ENCODE results near the gene GDPD2.

GRCh38 chrX:70445951-70446350 is 22.8 kb downstream of the GDPD2 start:
- TF ChIP-seq, protein P1, sequence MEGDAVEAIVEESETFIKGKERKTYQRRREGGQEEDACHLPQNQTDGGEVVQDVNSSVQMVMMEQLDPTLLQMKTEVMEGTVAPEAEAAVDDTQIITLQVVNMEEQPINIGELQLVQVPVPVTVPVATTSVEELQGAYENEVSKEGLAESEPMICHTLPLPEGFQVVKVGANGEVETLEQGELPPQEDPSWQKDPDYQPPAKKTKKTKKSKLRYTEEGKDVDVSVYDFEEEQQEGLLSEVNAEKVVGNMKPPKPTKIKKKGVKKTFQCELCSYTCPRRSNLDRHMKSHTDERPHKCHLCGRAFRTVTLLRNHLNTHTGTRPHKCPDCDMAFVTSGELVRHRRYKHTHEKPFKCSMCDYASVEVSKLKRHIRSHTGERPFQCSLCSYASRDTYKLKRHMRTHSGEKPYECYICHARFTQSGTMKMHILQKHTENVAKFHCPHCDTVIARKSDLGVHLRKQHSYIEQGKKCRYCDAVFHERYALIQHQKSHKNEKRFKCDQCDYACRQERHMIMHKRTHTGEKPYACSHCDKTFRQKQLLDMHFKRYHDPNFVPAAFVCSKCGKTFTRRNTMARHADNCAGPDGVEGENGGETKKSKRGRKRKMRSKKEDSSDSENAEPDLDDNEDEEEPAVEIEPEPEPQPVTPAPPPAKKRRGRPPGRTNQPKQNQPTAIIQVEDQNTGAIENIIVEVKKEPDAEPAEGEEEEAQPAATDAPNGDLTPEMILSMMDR (IDR thresholded peaks at IDR 0.05; ENCODE audit: extremely low read depth in 1 of 2, insufficient read depth in 1 of 2, low read depth in 1 of 2, low read length in 2 of 2) = no peak
- TF ChIP-seq POLR2A (IDR thresholded peaks at IDR 0.05; ENCODE audit: low read depth, low read length) (no peak), EZH2 (IDR thresholded peaks at IDR 0.05; ENCODE audit: borderline replicate concordance, low read depth, low read length, severe bottlenecking) (no peak), MYC (IDR thresholded peaks at IDR 0.05; ENCODE audit: low read depth, low read length) (no peak), POLR2AphosphoS5 (IDR thresholded peaks at IDR 0.05; ENCODE audit: insufficient read depth, low read depth, low read length) (no peak), MAX (IDR thresholded peaks at IDR 0.05; ENCODE audit: insufficient read depth, insufficient read length) (no peak), JUN (IDR thresholded peaks at IDR 0.05; ENCODE audit: borderline replicate concordance, insufficient read depth, insufficient read length, low read depth) (no peak), FOS (IDR thresholded peaks at IDR 0.05; ENCODE audit: borderline replicate concordance, insufficient read depth, low read length) (no peak)
